SK-N-SH treated with all-trans-retinoic acid at 6 μM for 48 hours (cell line): Measurements from ENCODE around the gene FILIP1.

Experiments used
- ARNTL ChIP-seq: fragments of 450-650 bp; formaldehyde crosslinking; IDR thresholded peaks from 2 replicates; pipeline ENCODE4 v1.5.0; 2020; ENCODE audit warnings: low read depth, mild to moderate bottlenecking, moderate library complexity, borderline replicate concordance
- BACH2 ChIP-seq: fragments of 250-450 bp; sonication (Bioruptor Pico); IDR thresholded peaks from 2 replicates; pipeline ENCODE4 v1.9.0; 2021; ENCODE audit warnings: mild to moderate bottlenecking, borderline replicate concordance
- OSR1 ChIP-seq: fragments of 250-450 bp; sonication (Bioruptor Pico); IDR thresholded peaks from 2 replicates; pipeline ENCODE4 v1.8.0; 2022; ENCODE audit warnings: moderate library complexity, mild to moderate bottlenecking, inconsistent platforms
- PPARA ChIP-seq: fragments of 250-450 bp; sonication (Bioruptor Pico); IDR thresholded peaks from 2 replicates; pipeline ENCODE4 v1.5.0; 2020; ENCODE audit warnings: mild to moderate bottlenecking, borderline replicate concordance
- RARB ChIP-seq: fragments of 250-450 bp; sonication (Bioruptor Pico); IDR thresholded peaks from 2 replicates; pipeline ENCODE4 v1.8.0; 2021; ENCODE audit warnings: mild to moderate bottlenecking, moderate library complexity
- TCF4 ChIP-seq: fragments of 250-450 bp; sonication (Bioruptor Pico); IDR thresholded peaks from 2 replicates; pipeline ENCODE4 v1.8.0; 2021; ENCODE audit warnings: mild to moderate bottlenecking, moderate library complexity, borderline replicate concordance
- ZC3H10 ChIP-seq: fragments of 250-450 bp; sonication (Bioruptor Pico); IDR thresholded peaks from 2 replicates; pipeline ENCODE4 v1.5.1; 2021; ENCODE audit warnings: mild to moderate bottlenecking, moderate library complexity
- ZFP3 ChIP-seq: fragments of 250-450 bp; sonication (Bioruptor Pico); IDR thresholded peaks from 2 replicates; pipeline ENCODE4 v1.5.0; 2020; ENCODE audit warnings: mild to moderate bottlenecking, moderate library complexity
- ZFP30 ChIP-seq: fragments of 450-650 bp; formaldehyde crosslinking; IDR thresholded peaks from 2 replicates; pipeline ENCODE4 v1.5.0; 2022; ENCODE audit warnings: mild to moderate bottlenecking, moderate library complexity
- ZNF70 ChIP-seq: fragments of 450-650 bp; formaldehyde crosslinking; IDR thresholded peaks from 2 replicates; pipeline ENCODE4 v1.5.0; 2020; ENCODE audit warnings: mild to moderate bottlenecking, moderate library complexity
- TF ChIP-seq, protein P1 (sequence below): fragments of 250-450 bp; sonication (Bioruptor Pico); IDR thresholded peaks from 2 replicates; pipeline ENCODE4 v1.5.0; 2020; ENCODE audit warnings: mild to moderate bottlenecking, moderate library complexity
- TF ChIP-seq, protein P2 (sequence below): fragments of 250-450 bp; sonication (Bioruptor Pico); IDR thresholded peaks from 2 replicates; pipeline ENCODE4 v1.5.1; 2020; ENCODE audit warnings: low read depth, mild to moderate bottlenecking, moderate library complexity
- TF ChIP-seq, protein P3 (sequence below): fragments of 250-450 bp; sonication (Bioruptor Pico); IDR thresholded peaks from 2 replicates; pipeline ENCODE4 v1.8.0; 2020; ENCODE audit warnings: mild to moderate bottlenecking, moderate library complexity, borderline replicate concordance

DNA sequence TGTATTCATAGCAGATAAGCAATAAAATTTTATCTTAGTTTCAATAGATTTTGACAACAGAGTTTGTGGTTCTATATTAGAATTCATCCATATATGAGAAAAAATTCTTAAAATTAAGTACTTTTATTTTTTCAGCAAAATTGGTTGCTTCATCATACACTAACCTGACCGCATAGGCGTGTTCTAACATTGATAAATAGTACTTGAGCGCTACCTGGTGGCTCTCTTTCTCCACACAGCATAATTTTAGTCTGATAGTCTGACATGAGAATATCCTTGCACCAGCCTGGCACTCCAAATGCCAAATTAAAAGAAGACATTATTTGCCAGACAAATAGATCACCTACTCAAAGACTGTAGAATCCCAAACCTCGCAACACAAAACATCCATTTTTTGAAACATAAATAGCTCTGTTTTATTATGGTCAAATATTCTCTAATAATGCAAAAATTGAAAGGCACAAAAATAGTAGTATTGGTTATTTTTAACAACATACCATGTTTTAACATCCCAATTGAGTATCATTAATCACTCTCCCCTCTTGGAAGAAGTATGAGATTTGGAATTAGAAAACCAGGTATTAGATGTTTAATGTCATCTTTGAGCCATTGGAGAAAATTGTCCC, 33.0 kb upstream of the FILIP1 start:
- TF ChIP-seq ZFP3 (CRISPR knock-in tag), result no peak
- no peak for TF ChIP-seq OSR1
- TF ChIP-seq RARB (CRISPR knock-in tag), result no peak
- TF ChIP-seq, protein P1, sequence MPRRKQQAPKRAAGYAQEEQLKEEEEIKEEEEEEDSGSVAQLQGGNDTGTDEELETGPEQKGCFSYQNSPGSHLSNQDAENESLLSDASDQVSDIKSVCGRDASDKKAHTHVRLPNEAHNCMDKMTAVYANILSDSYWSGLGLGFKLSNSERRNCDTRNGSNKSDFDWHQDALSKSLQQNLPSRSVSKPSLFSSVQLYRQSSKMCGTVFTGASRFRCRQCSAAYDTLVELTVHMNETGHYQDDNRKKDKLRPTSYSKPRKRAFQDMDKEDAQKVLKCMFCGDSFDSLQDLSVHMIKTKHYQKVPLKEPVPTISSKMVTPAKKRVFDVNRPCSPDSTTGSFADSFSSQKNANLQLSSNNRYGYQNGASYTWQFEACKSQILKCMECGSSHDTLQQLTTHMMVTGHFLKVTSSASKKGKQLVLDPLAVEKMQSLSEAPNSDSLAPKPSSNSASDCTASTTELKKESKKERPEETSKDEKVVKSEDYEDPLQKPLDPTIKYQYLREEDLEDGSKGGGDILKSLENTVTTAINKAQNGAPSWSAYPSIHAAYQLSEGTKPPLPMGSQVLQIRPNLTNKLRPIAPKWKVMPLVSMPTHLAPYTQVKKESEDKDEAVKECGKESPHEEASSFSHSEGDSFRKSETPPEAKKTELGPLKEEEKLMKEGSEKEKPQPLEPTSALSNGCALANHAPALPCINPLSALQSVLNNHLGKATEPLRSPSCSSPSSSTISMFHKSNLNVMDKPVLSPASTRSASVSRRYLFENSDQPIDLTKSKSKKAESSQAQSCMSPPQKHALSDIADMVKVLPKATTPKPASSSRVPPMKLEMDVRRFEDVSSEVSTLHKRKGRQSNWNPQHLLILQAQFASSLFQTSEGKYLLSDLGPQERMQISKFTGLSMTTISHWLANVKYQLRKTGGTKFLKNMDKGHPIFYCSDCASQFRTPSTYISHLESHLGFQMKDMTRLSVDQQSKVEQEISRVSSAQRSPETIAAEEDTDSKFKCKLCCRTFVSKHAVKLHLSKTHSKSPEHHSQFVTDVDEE (CRISPR knock-in tag), result no peak
- no peak for TF ChIP-seq ZC3H10
- TF ChIP-seq, protein P2, sequence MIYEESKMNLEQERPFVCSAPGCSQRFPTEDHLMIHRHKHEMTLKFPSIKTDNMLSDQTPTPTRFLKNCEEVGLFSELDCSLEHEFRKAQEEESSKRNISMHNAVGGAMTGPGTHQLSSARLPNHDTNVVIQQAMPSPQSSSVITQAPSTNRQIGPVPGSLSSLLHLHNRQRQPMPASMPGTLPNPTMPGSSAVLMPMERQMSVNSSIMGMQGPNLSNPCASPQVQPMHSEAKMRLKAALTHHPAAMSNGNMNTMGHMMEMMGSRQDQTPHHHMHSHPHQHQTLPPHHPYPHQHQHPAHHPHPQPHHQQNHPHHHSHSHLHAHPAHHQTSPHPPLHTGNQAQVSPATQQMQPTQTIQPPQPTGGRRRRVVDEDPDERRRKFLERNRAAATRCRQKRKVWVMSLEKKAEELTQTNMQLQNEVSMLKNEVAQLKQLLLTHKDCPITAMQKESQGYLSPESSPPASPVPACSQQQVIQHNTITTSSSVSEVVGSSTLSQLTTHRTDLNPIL, result no peak
- TF ChIP-seq PPARA, result no peak
- TF ChIP-seq ZFP30 (CRISPR knock-in tag), result no peak
- no peak for TF ChIP-seq ARNTL (CRISPR knock-in tag)
- TF ChIP-seq, protein P3, sequence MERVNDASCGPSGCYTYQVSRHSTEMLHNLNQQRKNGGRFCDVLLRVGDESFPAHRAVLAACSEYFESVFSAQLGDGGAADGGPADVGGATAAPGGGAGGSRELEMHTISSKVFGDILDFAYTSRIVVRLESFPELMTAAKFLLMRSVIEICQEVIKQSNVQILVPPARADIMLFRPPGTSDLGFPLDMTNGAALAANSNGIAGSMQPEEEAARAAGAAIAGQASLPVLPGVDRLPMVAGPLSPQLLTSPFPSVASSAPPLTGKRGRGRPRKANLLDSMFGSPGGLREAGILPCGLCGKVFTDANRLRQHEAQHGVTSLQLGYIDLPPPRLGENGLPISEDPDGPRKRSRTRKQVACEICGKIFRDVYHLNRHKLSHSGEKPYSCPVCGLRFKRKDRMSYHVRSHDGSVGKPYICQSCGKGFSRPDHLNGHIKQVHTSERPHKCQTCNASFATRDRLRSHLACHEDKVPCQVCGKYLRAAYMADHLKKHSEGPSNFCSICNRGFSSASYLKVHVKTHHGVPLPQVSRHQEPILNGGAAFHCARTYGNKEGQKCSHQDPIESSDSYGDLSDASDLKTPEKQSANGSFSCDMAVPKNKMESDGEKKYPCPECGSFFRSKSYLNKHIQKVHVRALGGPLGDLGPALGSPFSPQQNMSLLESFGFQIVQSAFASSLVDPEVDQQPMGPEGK (CRISPR knock-in tag), result no peak
- no peak for TF ChIP-seq BACH2 (CRISPR knock-in tag)
- TF ChIP-seq ZNF70 (CRISPR knock-in tag), result no peak
- no peak for TF ChIP-seq TCF4
